SK-N-SH treated with all-trans-retinoic acid at 6 μM for 48 hours (cell line): ENCODE data around the gene NTN1.

Experiments
- ARNTL ChIP-seq: fragments of 450-650 bp; formaldehyde crosslinking; IDR thresholded peaks from 2 replicates; pipeline ENCODE4 v1.5.0; 2020; ENCODE audit warnings: low read depth, mild to moderate bottlenecking, moderate library complexity, borderline replicate concordance
- BACH2 ChIP-seq: fragments of 250-450 bp; sonication (Bioruptor Pico); IDR thresholded peaks from 2 replicates; pipeline ENCODE4 v1.9.0; 2021; ENCODE audit warnings: mild to moderate bottlenecking, borderline replicate concordance
- CSDC2 ChIP-seq: fragments of 250-450 bp; sonication (Bioruptor Pico); IDR thresholded peaks from 2 replicates; pipeline ENCODE4 v1.5.0; 2020; ENCODE audit warnings: mild to moderate bottlenecking, moderate library complexity
- GLIS3 ChIP-seq: fragments of 250-450 bp; sonication (Bioruptor Pico); IDR thresholded peaks from 2 replicates; pipeline ENCODE4 v1.5.0; 2020; ENCODE audit warnings: mild to moderate bottlenecking, moderate library complexity
- RARB ChIP-seq: fragments of 250-450 bp; sonication (Bioruptor Pico); IDR thresholded peaks from 2 replicates; pipeline ENCODE4 v1.8.0; 2021; ENCODE audit warnings: mild to moderate bottlenecking, moderate library complexity
- SNAI2 ChIP-seq: fragments of 250-450 bp; sonication (Bioruptor Pico); IDR thresholded peaks from 2 replicates; pipeline ENCODE4 v1.5.0; 2020; ENCODE audit warnings: mild to moderate bottlenecking, moderate library complexity
- TCF4 ChIP-seq: fragments of 250-450 bp; sonication (Bioruptor Pico); IDR thresholded peaks from 2 replicates; pipeline ENCODE4 v1.8.0; 2021; ENCODE audit warnings: mild to moderate bottlenecking, moderate library complexity, borderline replicate concordance
- ZC3H10 ChIP-seq: fragments of 250-450 bp; sonication (Bioruptor Pico); IDR thresholded peaks from 2 replicates; pipeline ENCODE4 v1.5.1; 2021; ENCODE audit warnings: mild to moderate bottlenecking, moderate library complexity
- ZFP3 ChIP-seq: fragments of 250-450 bp; sonication (Bioruptor Pico); IDR thresholded peaks from 2 replicates; pipeline ENCODE4 v1.5.0; 2020; ENCODE audit warnings: mild to moderate bottlenecking, moderate library complexity
- ZFP30 ChIP-seq: fragments of 450-650 bp; formaldehyde crosslinking; IDR thresholded peaks from 2 replicates; pipeline ENCODE4 v1.5.0; 2022; ENCODE audit warnings: mild to moderate bottlenecking, moderate library complexity
- ZNF565 ChIP-seq: fragments of 450-650 bp; formaldehyde crosslinking; conservative IDR thresholded peaks from 2 replicates; pipeline ENCODE4 v1.5.0; 2020; ENCODE audit warnings: low read depth, mild to moderate bottlenecking, moderate library complexity
- ZNF8 ChIP-seq: fragments of 450-650 bp; formaldehyde crosslinking; IDR thresholded peaks from 2 replicates; pipeline ENCODE4 v1.5.0; 2020; ENCODE audit warnings: mild to moderate bottlenecking, moderate library complexity
- TF ChIP-seq, protein P1 (sequence below): fragments of 250-450 bp; sonication (Bioruptor Pico); IDR thresholded peaks from 2 replicates; pipeline ENCODE4 v1.8.0; 2020; ENCODE audit warnings: mild to moderate bottlenecking, moderate library complexity, borderline replicate concordance

DNA sequence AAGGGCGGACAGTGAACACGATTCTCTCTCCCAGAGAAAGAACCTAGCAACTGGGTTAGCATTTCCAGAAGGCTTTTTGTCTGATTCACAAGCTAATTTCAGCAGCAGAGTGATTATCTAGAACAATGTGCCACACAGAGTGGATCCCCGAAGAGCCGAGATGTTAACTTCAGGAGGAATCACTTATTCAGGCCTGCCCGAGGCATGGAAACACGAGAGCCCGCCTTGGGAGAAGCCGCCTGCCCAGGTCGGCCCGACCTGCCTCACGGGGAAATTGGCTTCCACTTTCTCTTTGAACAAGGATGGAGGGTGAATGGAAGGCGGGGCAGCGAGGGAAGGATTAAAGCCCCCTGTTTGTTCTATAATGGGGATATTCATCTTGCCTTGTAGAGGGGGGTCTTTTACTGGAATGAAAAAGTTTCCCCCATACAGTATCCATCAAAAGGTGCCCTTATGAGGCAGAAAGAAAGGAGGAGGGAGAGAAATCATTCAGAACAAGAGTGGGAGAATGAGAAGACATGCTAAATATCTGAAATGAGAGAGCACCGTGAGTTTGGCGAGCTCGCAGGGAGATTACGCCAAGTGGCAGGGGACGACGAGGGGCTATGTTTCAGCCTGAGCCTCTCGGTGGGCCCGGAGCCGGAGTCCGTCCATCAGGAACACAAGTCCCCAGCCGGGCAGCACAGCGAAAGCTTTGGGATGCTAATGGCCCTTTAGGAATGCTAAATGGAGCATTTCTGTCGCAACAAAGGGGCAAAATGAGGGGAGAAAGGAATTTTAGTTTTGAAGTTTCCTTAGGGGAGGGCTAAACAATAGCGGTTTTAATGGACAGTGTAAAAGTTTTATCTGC is 33.0 kb downstream of the NTN1 start:
- TF ChIP-seq, protein P1, sequence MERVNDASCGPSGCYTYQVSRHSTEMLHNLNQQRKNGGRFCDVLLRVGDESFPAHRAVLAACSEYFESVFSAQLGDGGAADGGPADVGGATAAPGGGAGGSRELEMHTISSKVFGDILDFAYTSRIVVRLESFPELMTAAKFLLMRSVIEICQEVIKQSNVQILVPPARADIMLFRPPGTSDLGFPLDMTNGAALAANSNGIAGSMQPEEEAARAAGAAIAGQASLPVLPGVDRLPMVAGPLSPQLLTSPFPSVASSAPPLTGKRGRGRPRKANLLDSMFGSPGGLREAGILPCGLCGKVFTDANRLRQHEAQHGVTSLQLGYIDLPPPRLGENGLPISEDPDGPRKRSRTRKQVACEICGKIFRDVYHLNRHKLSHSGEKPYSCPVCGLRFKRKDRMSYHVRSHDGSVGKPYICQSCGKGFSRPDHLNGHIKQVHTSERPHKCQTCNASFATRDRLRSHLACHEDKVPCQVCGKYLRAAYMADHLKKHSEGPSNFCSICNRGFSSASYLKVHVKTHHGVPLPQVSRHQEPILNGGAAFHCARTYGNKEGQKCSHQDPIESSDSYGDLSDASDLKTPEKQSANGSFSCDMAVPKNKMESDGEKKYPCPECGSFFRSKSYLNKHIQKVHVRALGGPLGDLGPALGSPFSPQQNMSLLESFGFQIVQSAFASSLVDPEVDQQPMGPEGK (CRISPR knock-in tag): no peak
- TF ChIP-seq ZC3H10: no peak
- TF ChIP-seq ZNF565 (CRISPR knock-in tag): no peak
- TF ChIP-seq CSDC2: no peak
- no peak for TF ChIP-seq ARNTL (CRISPR knock-in tag)
- no peak for TF ChIP-seq BACH2 (CRISPR knock-in tag)
- TF ChIP-seq RARB (CRISPR knock-in tag): no peak
- TF ChIP-seq ZFP3 (CRISPR knock-in tag): no peak
- no peak for TF ChIP-seq TCF4 (CRISPR knock-in tag)
- TF ChIP-seq SNAI2 (CRISPR knock-in tag): no peak
- TF ChIP-seq ZFP30 (CRISPR knock-in tag): no peak
- TF ChIP-seq ZNF8: no peak
- TF ChIP-seq GLIS3: no peak
